ENCODE data around the gene CD180. TPM values are rescaled to one million over a fixed set of nuclear protein-coding genes. Genes with fewer than 3 reads are reported as not detected.

CD180 gene
- total and polyA plus RNA-seq, 3 experiments from 2014 or later, result 0.24 to 0.27 TPM; not detected in 1

GRCh38 chr5:67146574-67146973 lies 50.0 kb downstream of the CD180 start:
- no peaks in the 10 kb centered on the region for H3K4me1 ChIP-seq (ENCODE audit: insufficient read depth, low read length)
- no peak overlapping the region for H3K4me3 Mint-ChIP-seq
- no peak overlapping the region for H3K27ac Mint-ChIP-seq
- no peaks in the 10 kb centered on the region for H3K27me3 Mint-ChIP-seq
- DNase-seq, result no peak
- no peaks in the 10 kb centered on the region for H3K4me1 Mint-ChIP-seq
- ChIA-PET POLR2A (interaction anchor here (0.9 kb wide), 1 partner anchor 1069 kb away, joined by 5 read pairs; the partner anchor contains the start of gene PIK3R1), CTCF (no interaction called here)
- no peaks in the 10 kb centered on the region for H3K36me3 ChIP-seq (ENCODE audit: insufficient read depth, low read length)
- H3K27me3 ChIP-seq (ENCODE audit: insufficient read depth, low read length, poor library complexity, severe bottlenecking), result no peaks in the 10 kb centered on the region
- H3K4me3 ChIP-seq (ENCODE audit: low read length), result no peak overlapping the region
- H3K9me3 ChIP-seq (ENCODE audit: low read length), result no peaks in the 10 kb centered on the region
- peaks cover 24 to 81% (median 28%) of the 10 kb centered on the region in 3 donors for H3K36me3 Mint-ChIP-seq
- no peaks in the 10 kb centered on the region for H3K9me3 Mint-ChIP-seq
- no peak overlapping the region for H3K27ac ChIP-seq (ENCODE audit: low read depth, low read length)

GRCh38 chr5:67144183-67144639 lies 52.4 kb downstream of the CD180 start:
- H3K27ac Mint-ChIP-seq, result no peak overlapping the region
- no peaks in the 10 kb centered on the region for H3K27me3 Mint-ChIP-seq
- no peaks in the 10 kb centered on the region for H3K4me1 ChIP-seq (ENCODE audit: insufficient read depth, low read length)
- POLR2A ChIA-PET, result no interaction called here
- no peak overlapping the region for H3K4me3 Mint-ChIP-seq
- H3K27ac ChIP-seq (ENCODE audit: low read depth, low read length), result no peak overlapping the region
- no peaks in the 10 kb centered on the region for H3K9me3 Mint-ChIP-seq
- H3K36me3 ChIP-seq (ENCODE audit: insufficient read depth, low read length), result no peaks in the 10 kb centered on the region
- H3K9me3 ChIP-seq (ENCODE audit: low read length), result no peaks in the 10 kb centered on the region
- CTCF ChIA-PET, result no interaction called here
- peaks cover 11 to 71% (median 25%) of the 10 kb centered on the region in 3 donors for H3K36me3 Mint-ChIP-seq
- H3K4me3 ChIP-seq (ENCODE audit: low read length), result no peak overlapping the region
- no peaks in the 10 kb centered on the region for H3K27me3 ChIP-seq (ENCODE audit: insufficient read depth, low read length, poor library complexity, severe bottlenecking)
- no peaks in the 10 kb centered on the region for H3K4me1 Mint-ChIP-seq
- no peak for DNase-seq

GRCh38 chr5:67143549-67143948 lies 53.0 kb downstream of the CD180 start:
- H3K4me1 Mint-ChIP-seq, result no peaks in the 10 kb centered on the region
- no peaks in the 10 kb centered on the region for H3K4me1 ChIP-seq (ENCODE audit: insufficient read depth, low read length)
- CTCF ChIA-PET, result interaction anchor here (0.8 kb wide), 1 partner anchor 13 kb away, joined by 3 read pairs; no protein-coding TSS in a partner anchor
- no peaks in the 10 kb centered on the region for H3K9me3 ChIP-seq (ENCODE audit: low read length)
- H3K4me3 Mint-ChIP-seq, result peak overlapping the region in 1 of 7 donors; percentile 6
- no peaks in the 10 kb centered on the region for H3K27me3 ChIP-seq (ENCODE audit: insufficient read depth, low read length, poor library complexity, severe bottlenecking)
- POLR2A ChIA-PET, result no interaction called here
- H3K27me3 Mint-ChIP-seq, result no peaks in the 10 kb centered on the region
- peaks cover 11 to 72% (median 24%) of the 10 kb centered on the region in 3 donors for H3K36me3 Mint-ChIP-seq
- DNase-seq, result no peak
- no peak overlapping the region for H3K27ac ChIP-seq (ENCODE audit: low read depth, low read length)
- H3K36me3 ChIP-seq (ENCODE audit: insufficient read depth, low read length), result no peaks in the 10 kb centered on the region
- H3K27ac Mint-ChIP-seq, result no peak overlapping the region
- H3K9me3 Mint-ChIP-seq, result no peaks in the 10 kb centered on the region
- H3K4me3 ChIP-seq (ENCODE audit: low read length), result no peak overlapping the region

GRCh38 chr5:67142816-67143215 lies 53.8 kb downstream of the CD180 start:
- POLR2A ChIA-PET, result no interaction called here
- Mint-ChIP-seq H3K4me3 (no peak overlapping the region), H3K9me3 (no peaks in the 10 kb centered on the region), H3K27me3 (no peaks in the 10 kb centered on the region), H3K4me1 (no peaks in the 10 kb centered on the region), H3K36me3 (peaks cover 11 to 68% (median 24%) of the 10 kb centered on the region in 3 donors), H3K27ac (no peak overlapping the region)
- DNase-seq, result no peak
- H3K36me3 ChIP-seq (ENCODE audit: insufficient read depth, low read length), result no peaks in the 10 kb centered on the region
- CTCF ChIA-PET, result no interaction called here
- no peaks in the 10 kb centered on the region for H3K9me3 ChIP-seq (ENCODE audit: low read length)
- no peaks in the 10 kb centered on the region for H3K27me3 ChIP-seq (ENCODE audit: insufficient read depth, low read length, poor library complexity, severe bottlenecking)
- H3K27ac ChIP-seq (ENCODE audit: low read depth, low read length), result no peak overlapping the region
- H3K4me3 ChIP-seq (ENCODE audit: low read length), result no peak overlapping the region
- H3K4me1 ChIP-seq (ENCODE audit: insufficient read depth, low read length), result no peaks in the 10 kb centered on the region

- H3K4me3 ChIP-seq (ENCODE audit: low read length), result no peak overlapping the region
- H3K27me3 Mint-ChIP-seq, result no peaks in the 10 kb centered on the region
- POLR2A ChIA-PET, result no interaction called here
- H3K4me1 ChIP-seq (ENCODE audit: insufficient read depth, low read length), result no peaks in the 10 kb centered on the region
- peaks cover 11 to 66% (median 29%) of the 10 kb centered on the region in 3 donors for H3K36me3 Mint-ChIP-seq
- H3K27me3 ChIP-seq (ENCODE audit: insufficient read depth, low read length, poor library complexity, severe bottlenecking), result no peaks in the 10 kb centered on the region
- no peak for DNase-seq
- CTCF ChIA-PET, result no interaction called here
- no peaks in the 10 kb centered on the region for H3K9me3 Mint-ChIP-seq
- no peak overlapping the region for H3K27ac Mint-ChIP-seq
- H3K4me3 Mint-ChIP-seq, result no peak overlapping the region
- no peak overlapping the region for H3K27ac ChIP-seq (ENCODE audit: low read depth, low read length)
- no peaks in the 10 kb centered on the region for H3K9me3 ChIP-seq (ENCODE audit: low read length)
- H3K36me3 ChIP-seq (ENCODE audit: insufficient read depth, low read length), result no peaks in the 10 kb centered on the region
- H3K4me1 Mint-ChIP-seq, result no peaks in the 10 kb centered on the region
These were observed 55.0 kb downstream of the CD180 start for GRCh38 chr5:67141644-67142043.

- H3K27ac Mint-ChIP-seq, result peak overlapping the region in 1 of 8 donors; percentile 43
These were observed 56.2 kb downstream of the CD180 start for GRCh38 chr5:67140413-67140812.

GRCh38 chr5:67139030-67139429 lies 57.6 kb downstream of the CD180 start:
- CTCF ChIA-PET, result no interaction called here
- POLR2A ChIA-PET, result no interaction called here
- no peaks in the 10 kb centered on the region for H3K27me3 Mint-ChIP-seq

More at GRCh38 chr5:67140413-67140812, 56.2 kb downstream of the CD180 start:
- H3K9me3 ChIP-seq (ENCODE audit: low read length), result no peaks in the 10 kb centered on the region
- H3K4me1 ChIP-seq (ENCODE audit: insufficient read depth, low read length), result no peaks in the 10 kb centered on the region
- no peak for DNase-seq
- H3K36me3 ChIP-seq (ENCODE audit: insufficient read depth, low read length), result no peaks in the 10 kb centered on the region
- Mint-ChIP-seq H3K9me3 (no peaks in the 10 kb centered on the region), H3K36me3 (peaks cover 11 to 65% (median 29%) of the 10 kb centered on the region in 3 donors), H3K27me3 (no peaks in the 10 kb centered on the region), H3K4me3 (no peak overlapping the region), H3K4me1 (no peaks in the 10 kb centered on the region)
- no peaks in the 10 kb centered on the region for H3K27me3 ChIP-seq (ENCODE audit: insufficient read depth, low read length, poor library complexity, severe bottlenecking)
- CTCF ChIA-PET, result interaction anchor here (0.6 kb wide), 1 partner anchor 19 kb away, joined by 3 read pairs; no protein-coding TSS in a partner anchor
- POLR2A ChIA-PET, result no interaction called here
- no peak overlapping the region for H3K4me3 ChIP-seq (ENCODE audit: low read length)
- H3K27ac ChIP-seq (ENCODE audit: low read depth, low read length), result no peak overlapping the region

GRCh38 chr5:67135381-67135984 lies 61.1 kb downstream of the CD180 start:
- no peak overlapping the region for H3K4me3 ChIP-seq (ENCODE audit: low read length)
- H3K36me3 ChIP-seq (ENCODE audit: insufficient read depth, low read length), result no peaks in the 10 kb centered on the region
- Mint-ChIP-seq H3K4me3 (no peak overlapping the region), H3K36me3 (peaks cover 5 to 45% (median 12%) of the 10 kb centered on the region in 3 donors), H3K27ac (no peak overlapping the region), H3K9me3 (no peaks in the 10 kb centered on the region), H3K27me3 (no peaks in the 10 kb centered on the region), H3K4me1 (no peaks in the 10 kb centered on the region)
- no peaks in the 10 kb centered on the region for H3K4me1 ChIP-seq (ENCODE audit: insufficient read depth, low read length)
- H3K9me3 ChIP-seq (ENCODE audit: low read length), result no peaks in the 10 kb centered on the region
- no peak overlapping the region for H3K27ac ChIP-seq (ENCODE audit: low read depth, low read length)
- ChIA-PET POLR2A (no interaction called here), CTCF (no interaction called here)
- H3K27me3 ChIP-seq (ENCODE audit: insufficient read depth, low read length, poor library complexity, severe bottlenecking), result no peaks in the 10 kb centered on the region
- no peak for DNase-seq

More at GRCh38 chr5:67139030-67139429, 57.6 kb downstream of the CD180 start:
- DNase-seq, result no peak
- no peak overlapping the region for H3K27ac ChIP-seq (ENCODE audit: low read depth, low read length)
- no peaks in the 10 kb centered on the region for H3K36me3 ChIP-seq (ENCODE audit: insufficient read depth, low read length)
- Mint-ChIP-seq H3K4me1 (no peaks in the 10 kb centered on the region), H3K4me3 (no peak overlapping the region), H3K9me3 (no peaks in the 10 kb centered on the region), H3K36me3 (peaks cover 11 to 63% (median 24%) of the 10 kb centered on the region in 3 donors), H3K27ac (no peak overlapping the region)
- no peaks in the 10 kb centered on the region for H3K9me3 ChIP-seq (ENCODE audit: low read length)
- H3K4me3 ChIP-seq (ENCODE audit: low read length), result no peak overlapping the region
- H3K4me1 ChIP-seq (ENCODE audit: insufficient read depth, low read length), result no peaks in the 10 kb centered on the region
- no peaks in the 10 kb centered on the region for H3K27me3 ChIP-seq (ENCODE audit: insufficient read depth, low read length, poor library complexity, severe bottlenecking)

Measured in CD8-positive, alpha-beta memory T cell (primary cell).